ENCODE results near the gene JMJD8.
A peak's percentile ranks its signal among the peaks of the same experiment; 100 is the strongest.

JMJD8 gene

DNA sequence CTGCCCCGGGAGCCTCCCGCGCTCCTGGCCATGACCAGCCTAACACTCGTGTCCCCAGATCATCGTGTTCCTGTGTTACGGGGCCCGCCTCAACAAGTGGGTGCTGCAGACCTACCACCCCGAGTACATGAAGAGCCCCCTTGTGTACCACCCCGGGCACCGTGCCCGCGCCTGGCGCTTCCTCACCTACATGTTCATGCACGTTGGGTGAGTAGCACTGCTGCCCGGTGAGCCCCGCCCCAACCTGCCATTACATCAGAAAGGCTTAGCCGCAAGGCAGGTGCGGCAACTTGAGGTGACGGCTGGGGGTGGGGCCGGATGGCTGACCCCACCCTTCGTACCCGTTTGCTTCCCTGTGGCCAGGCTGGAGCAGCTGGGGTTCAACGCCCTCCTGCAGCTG is 7.2 kb downstream of the JMJD8 start:
- in situ Hi-C loops (cut with HindIII; ENCODE audit: low pct_ligation_motif_present, low sequenced_read_pairs): no loop called here
- H3K4me3 ChIP-seq (ENCODE audit: low read depth, low read length): no peak overlapping the region
- no peak for DNase-seq
- H3K27me3 ChIP-seq (replicated peaks): no peaks in the 10 kb centered on the region
- no peak overlapping the region for H3K27ac ChIP-seq
- TF ChIP-seq, protein P1, sequence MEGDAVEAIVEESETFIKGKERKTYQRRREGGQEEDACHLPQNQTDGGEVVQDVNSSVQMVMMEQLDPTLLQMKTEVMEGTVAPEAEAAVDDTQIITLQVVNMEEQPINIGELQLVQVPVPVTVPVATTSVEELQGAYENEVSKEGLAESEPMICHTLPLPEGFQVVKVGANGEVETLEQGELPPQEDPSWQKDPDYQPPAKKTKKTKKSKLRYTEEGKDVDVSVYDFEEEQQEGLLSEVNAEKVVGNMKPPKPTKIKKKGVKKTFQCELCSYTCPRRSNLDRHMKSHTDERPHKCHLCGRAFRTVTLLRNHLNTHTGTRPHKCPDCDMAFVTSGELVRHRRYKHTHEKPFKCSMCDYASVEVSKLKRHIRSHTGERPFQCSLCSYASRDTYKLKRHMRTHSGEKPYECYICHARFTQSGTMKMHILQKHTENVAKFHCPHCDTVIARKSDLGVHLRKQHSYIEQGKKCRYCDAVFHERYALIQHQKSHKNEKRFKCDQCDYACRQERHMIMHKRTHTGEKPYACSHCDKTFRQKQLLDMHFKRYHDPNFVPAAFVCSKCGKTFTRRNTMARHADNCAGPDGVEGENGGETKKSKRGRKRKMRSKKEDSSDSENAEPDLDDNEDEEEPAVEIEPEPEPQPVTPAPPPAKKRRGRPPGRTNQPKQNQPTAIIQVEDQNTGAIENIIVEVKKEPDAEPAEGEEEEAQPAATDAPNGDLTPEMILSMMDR (IDR thresholded peaks at IDR 0.05; ENCODE audit: low read depth, low read length, missing control alignments): no peak
- peaks cover 30% of the 10 kb centered on the region for H3K36me3 ChIP-seq (replicated peaks)

DNA sequence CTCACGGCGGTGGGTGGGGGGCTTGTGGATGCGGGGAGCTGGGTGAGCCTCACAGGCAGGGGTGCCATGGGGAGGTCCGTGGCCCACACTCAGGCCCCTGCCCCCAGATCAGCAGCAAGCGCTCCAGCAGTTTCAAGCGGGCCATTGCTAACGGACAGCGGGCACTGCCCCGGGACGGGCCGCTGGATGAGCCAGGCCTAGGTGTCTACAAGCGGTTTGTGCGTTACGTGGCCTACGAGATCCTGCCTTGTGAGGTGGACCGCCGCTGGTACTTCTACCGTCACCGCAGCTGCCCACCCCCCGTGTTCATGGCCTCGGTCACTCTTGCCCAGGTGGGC is 7.6 kb downstream of the JMJD8 start:
- TF ChIP-seq, protein P1 (IDR thresholded peaks at IDR 0.05; ENCODE audit: low read depth, low read length, missing control alignments): no peak
- DNase-seq: no peak
- Histone ChIP-seq H3K27me3 (replicated peaks) (no peaks in the 10 kb centered on the region), H3K36me3 (replicated peaks) (peaks cover 27% of the 10 kb centered on the region), H3K27ac (no peak overlapping the region), H3K4me3 (ENCODE audit: low read depth, low read length) (no peak overlapping the region)
- in situ Hi-C loops (cut with HindIII; ENCODE audit: low pct_ligation_motif_present, low sequenced_read_pairs): no loop called here

DNA sequence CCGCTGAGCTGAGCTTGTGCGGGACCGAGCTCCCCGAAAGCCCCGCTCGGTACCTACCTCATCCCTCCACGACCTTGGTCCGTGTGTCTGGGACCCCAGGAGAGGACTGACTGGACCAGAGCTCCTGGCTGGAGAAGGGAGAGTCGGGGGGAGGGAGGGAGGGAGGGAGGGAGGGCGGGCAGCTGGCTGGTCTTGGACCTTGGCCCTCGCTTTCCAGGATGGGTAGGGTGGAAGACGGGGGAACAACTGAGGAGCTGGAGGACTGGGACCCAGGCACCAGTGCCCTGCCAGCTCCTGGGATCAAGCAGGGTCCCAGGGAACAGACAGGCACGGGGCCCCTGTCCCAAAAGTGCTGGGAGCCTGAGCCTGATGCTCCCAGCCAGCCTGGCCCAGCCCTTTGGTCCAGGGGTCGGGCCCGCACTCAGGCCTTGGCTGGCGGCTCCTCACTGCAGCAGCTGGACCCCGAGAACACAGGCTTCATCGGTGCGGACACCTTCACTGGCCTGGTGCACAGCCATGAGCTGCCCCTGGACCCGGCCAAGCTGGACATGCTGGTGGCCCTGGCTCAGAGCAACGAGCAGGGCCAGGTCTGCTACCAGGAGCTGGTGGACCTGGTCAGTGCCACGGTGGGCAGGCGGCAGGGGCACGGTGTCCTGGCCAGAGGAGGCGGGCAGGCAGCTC is 8.1 kb downstream of the JMJD8 start:
- no peak overlapping the region for H3K27ac ChIP-seq
- H3K4me3 ChIP-seq (ENCODE audit: low read depth, low read length): peak overlapping the region; percentile 29
- no peaks in the 10 kb centered on the region for H3K27me3 ChIP-seq (replicated peaks)
- TF ChIP-seq, protein P1 (IDR thresholded peaks at IDR 0.05; ENCODE audit: low read depth, low read length, missing control alignments): no peak
- DNase-seq: no peak
- in situ Hi-C loops (cut with HindIII; ENCODE audit: low pct_ligation_motif_present, low sequenced_read_pairs): no loop called here
- peaks cover 31% of the 10 kb centered on the region for H3K36me3 ChIP-seq (replicated peaks)

DNA sequence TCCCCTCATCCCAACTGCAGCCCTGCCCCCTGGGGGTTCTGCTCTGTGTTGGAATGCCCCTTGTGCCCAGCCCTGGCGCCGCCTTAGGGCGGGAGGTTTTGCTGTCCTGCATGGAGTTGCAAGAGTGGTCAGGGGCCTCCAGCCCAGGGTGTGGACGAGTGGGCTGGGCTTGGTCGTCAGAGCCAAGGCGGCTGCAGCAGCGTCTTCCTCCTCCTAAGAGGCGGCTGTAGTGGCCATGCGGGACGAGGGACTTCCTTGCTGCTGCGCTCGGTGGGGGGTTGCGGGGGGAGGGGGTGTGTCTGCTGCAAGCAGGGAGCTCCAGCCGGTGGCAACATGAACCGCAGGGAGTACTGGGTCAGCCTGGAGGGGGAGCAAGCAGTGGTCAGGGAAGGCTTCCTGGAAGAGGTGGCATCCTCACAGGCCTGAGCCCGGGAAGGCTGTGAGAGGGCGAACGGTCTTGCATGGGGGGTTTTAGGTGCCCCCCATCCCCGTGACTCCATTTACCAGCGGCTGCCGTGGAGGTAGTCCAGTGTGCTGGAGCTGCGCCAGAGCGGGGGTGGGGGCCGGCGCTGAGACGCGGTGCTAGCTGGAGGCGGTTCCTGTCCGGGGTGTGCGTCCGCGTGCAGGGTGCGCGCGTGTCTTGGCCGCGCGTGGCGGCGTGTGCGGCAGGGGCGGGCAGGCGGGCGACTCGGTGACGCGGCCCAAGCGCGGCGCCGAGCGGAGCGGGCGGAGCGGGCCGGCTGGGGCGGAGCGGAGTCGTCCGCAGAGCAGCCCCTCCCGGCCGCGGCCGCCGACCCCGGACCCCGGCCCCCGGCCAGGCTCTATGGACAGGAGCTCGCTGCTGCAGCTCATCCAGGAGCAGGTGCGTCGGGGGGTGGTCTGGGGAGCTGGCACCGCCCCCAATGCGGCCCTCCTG is 8.9 kb downstream of the JMJD8 start, which contains the start of gene RHBDL1:
Gene RHBDL1 (plus strand): TSS at position 704 of the 916 bp plus-strand sequence. CDS start 120 bp downstream, at position 824.
- H3K4me3 ChIP-seq (ENCODE audit: low read depth, low read length): peak within 1 kb of the TSS; percentile 40
- H3K27me3 ChIP-seq (replicated peaks): no peaks in the 10 kb centered on the region
- in situ Hi-C loops (cut with HindIII; ENCODE audit: low pct_ligation_motif_present, low sequenced_read_pairs): no loop called here
- H3K36me3 ChIP-seq (replicated peaks): peaks cover 39% of the 10 kb centered on the region
- DNase-seq: peak; percentile 34
- TF ChIP-seq, protein P1 (IDR thresholded peaks at IDR 0.05; ENCODE audit: low read depth, low read length, missing control alignments): no peak
- H3K27ac ChIP-seq: no peak within 1 kb of the TSS

DNA sequence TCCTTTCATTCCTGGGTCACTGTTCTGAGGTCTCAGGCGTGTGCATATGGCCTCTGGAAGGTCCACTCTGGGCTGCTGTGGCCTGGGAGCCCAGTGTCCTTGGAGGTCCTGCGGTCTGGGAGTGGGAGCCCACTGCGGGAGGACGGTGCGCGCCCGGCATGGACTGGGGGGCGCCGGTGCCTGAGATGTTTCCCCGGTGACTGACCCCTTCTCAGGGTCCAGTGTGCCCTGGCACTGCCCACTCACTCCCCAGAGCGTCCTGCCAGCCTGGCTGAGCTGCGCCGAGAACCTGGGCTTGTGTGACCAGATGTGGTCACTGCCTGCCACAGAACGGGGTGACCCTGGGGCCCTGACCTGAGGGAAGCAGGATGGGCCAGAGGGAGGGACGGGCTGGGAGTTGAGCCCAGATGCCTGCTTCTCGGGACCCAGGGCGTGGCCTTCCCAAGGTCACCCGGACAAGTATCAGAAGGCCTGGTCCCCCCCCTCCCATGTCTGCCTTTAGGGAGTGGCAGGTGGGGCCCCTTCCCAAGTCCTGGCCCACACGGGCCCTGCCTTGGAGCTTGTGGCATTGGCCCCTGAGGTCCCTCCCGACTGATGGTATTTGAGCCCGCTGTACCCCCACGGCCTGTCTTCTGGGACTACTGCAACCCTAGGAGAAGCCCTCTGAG is 9.8 kb downstream of the JMJD8 start:
- Histone ChIP-seq H3K4me3 (ENCODE audit: low read depth, low read length) (no peak overlapping the region), H3K36me3 (replicated peaks) (peaks cover 48% of the 10 kb centered on the region), H3K27ac (no peak overlapping the region), H3K27me3 (replicated peaks) (no peaks in the 10 kb centered on the region)
- no peak for DNase-seq
- in situ Hi-C loops (cut with HindIII; ENCODE audit: low pct_ligation_motif_present, low sequenced_read_pairs): no loop called here
- TF ChIP-seq, protein P1 (IDR thresholded peaks at IDR 0.05; ENCODE audit: low read depth, low read length, missing control alignments): no peak
